LNCAP (cell line): Measurements from ENCODE around the gene GRAP2.

ENCODE experiments used
- CTCF ChIP-seq: fragments of 450-650 bp; IDR thresholded peaks from 2 replicates; pipeline ENCODE4 v1.5.1; 2017; ENCODE audit warnings: mild to moderate bottlenecking

GRAP2 gene

GRCh38 chr22:40001106-40001505 lies 100.2 kb downstream of the GRAP2 start:
- TF ChIP-seq CTCF, result no peak

- TF ChIP-seq CTCF, result no peak
Measured at GRCh38 chr22:40001800-40002577, 101.1 kb downstream of the GRAP2 start.

- no peak for TF ChIP-seq CTCF
Measured at GRCh38 chr22:40002935-40003715, 102.2 kb downstream of the GRAP2 start.

- TF ChIP-seq CTCF, result no peak
Measured at GRCh38 chr22:40004836-40005235, 104.0 kb downstream of the GRAP2 start.

GRCh38 chr22:40006641-40007040 lies 105.8 kb downstream of the GRAP2 start:
- TF ChIP-seq CTCF, result no peak

- TF ChIP-seq CTCF, result no peak
Measured at GRCh38 chr22:40007853-40008710, 107.2 kb downstream of the GRAP2 start.

GRCh38 chr22:40008726-40009291 lies 107.9 kb downstream of the GRAP2 start:
- no peak for TF ChIP-seq CTCF
